Sigmoid colon (tissue), 7 donors: ENCODE data around the gene CD300H. TPM values are rescaled to one million over a fixed set of nuclear protein-coding genes. Genes with fewer than 3 reads are reported as not detected.

ENCODE experiments used
- DNase-seq: peaks from one replicate; pipeline ENCODE4 v3.0.0-alpha.2; 2019
- H3K27ac ChIP-seq, 4 donors: fragments of 200-600 bp; sonication (generic); one replicate each; pipeline ENCODE4 v1.5.1; 2016 to 2019; ENCODE audit warnings: mild to moderate bottlenecking in 1 of 4
- H3K27me3 ChIP-seq, 3 donors: fragments of 200-600 bp; sonication (generic); one replicate each; pipeline ENCODE4 v1.5.1; 2019; ENCODE audit warnings: mild to moderate bottlenecking in 1 of 3
- H3K36me3 ChIP-seq, 4 donors: fragments of 200-600 bp; sonication (generic); one replicate each; pipeline ENCODE4 v1.5.1; 2016 to 2019
- H3K4me1 ChIP-seq, 4 donors: fragments of 200-600 bp; sonication (generic); one replicate each; pipeline ENCODE4 v1.5.1; 2017 to 2019
- H3K4me3 ChIP-seq, 4 donors: fragments of 200-600 bp; sonication (generic); one replicate each; pipeline ENCODE4 v1.5.1; 2017 to 2019; ENCODE audit warnings: mild to moderate bottlenecking in 2 of 4, moderate library complexity in 1 of 4
- H3K9me3 ChIP-seq, 4 donors: fragments of 200-600 bp in 3 of 4; sonication (generic) in 3 of 4; one replicate each; pipeline versions ENCODE4 v1.5.1 to v1.6.1; 2013 to 2019
- CTCF ChIP-seq, 4 experiments: fragments of 450-650 bp in 3 of 4; fragments of 200-600 bp in 1 of 4; IDR thresholded peaks; one replicate each; pipeline ENCODE4 v1.5.1; 2016 to 2019; ENCODE audit warnings: antibody characterized with exemption in 4 of 4, mild to moderate bottlenecking in 3 of 4, moderate library complexity in 2 of 4
- EP300 ChIP-seq, 4 donors: sonication (generic); formaldehyde crosslinking; IDR thresholded peaks; one replicate each; pipeline ENCODE4 v1.6.1; 2017; ENCODE audit warnings: antibody characterized with exemption in 4 of 4
- POLR2A ChIP-seq, 2 donors: fragments of 450-650 bp; IDR thresholded peaks; one replicate each; pipeline ENCODE4 v1.6.1; 2016; ENCODE audit warnings: antibody characterized with exemption in 2 of 2, mild to moderate bottlenecking in 2 of 2, moderate library complexity in 2 of 2
- POLR2AphosphoS5 ChIP-seq, 4 donors: sonication (generic); formaldehyde crosslinking; IDR thresholded peaks; one replicate each; pipeline ENCODE4 v1.6.1; 2017; ENCODE audit warnings: antibody characterized with exemption in 4 of 4
- WGBS, 2 donors: extraction: QIAGEN DNeasy Blood & Tissue Kit; methylation state at CpG; one replicate each; pipeline ENCODE4 v1.1.7; 2013; 5-methylcytosine and 5-hydroxymethylcytosine counted together
- intact Hi-C: fragments of 100-400 bp; cut with DNase I; formaldehyde crosslinking; loops from one replicate; pipeline ENCODE4 v1.15.1; 2023
- polyA plus RNA-seq, 3 donors: library from polyadenylated mRNA; stranded (reverse); fragments of 200-250 nt; gene quantifications; one replicate each; pipeline ENCODE4 v1.2.3, GENCODE V29; 2013
- total RNA-seq, 4 donors: library from RNA; depleted of rRNA; stranded (reverse); fragments of >200 nt; gene quantifications; one replicate each; pipeline ENCODE4 v1.1.0, GENCODE V29; 2016
- donor health status: healthy with polysubstance abuse.
- donor health status: Bipolar disorder and iron deficiency.
- donor health status: healthy.

Gene CD300H
- total and polyA plus RNA-seq, 7 donors: 0.20 TPM; not detected in 6

- H3K4me3 ChIP-seq: peak overlapping the region in 1 of 4 donors; percentile 24
- peak overlapping the region in 1 of 4 donors; percentile 12 for H3K27ac ChIP-seq
- DNase-seq: peak; percentile 71
- peaks cover 0 to 7% (median 0%) of the 10 kb centered on the region in 4 donors for H3K9me3 ChIP-seq
- no peaks in the 10 kb centered on the region for H3K4me1 ChIP-seq
- intact Hi-C loops: no loop called here
- WGBS, 2 donors: 43 to 62% methylated on average over 10 of the region's 10 CpGs
- TF ChIP-seq CTCF (IDR thresholded peaks at IDR 0.05): no peak
- TF ChIP-seq POLR2A (IDR thresholded peaks at IDR 0.05): peak in 1 of 2 donors; percentile 23
- TF ChIP-seq POLR2AphosphoS5 (IDR thresholded peaks at IDR 0.05): peak in 2 of 4 donors; percentile 46 to 54
- TF ChIP-seq EP300 (IDR thresholded peaks at IDR 0.05): no peak
- peaks cover 0 to 2% (median 0%) of the 10 kb centered on the region in 3 donors for H3K27me3 ChIP-seq
- H3K36me3 ChIP-seq: no peaks in the 10 kb centered on the region
These were observed 35.2 kb downstream of the CD300H start for GRCh38 chr17:74532115-74532514.

DNA sequence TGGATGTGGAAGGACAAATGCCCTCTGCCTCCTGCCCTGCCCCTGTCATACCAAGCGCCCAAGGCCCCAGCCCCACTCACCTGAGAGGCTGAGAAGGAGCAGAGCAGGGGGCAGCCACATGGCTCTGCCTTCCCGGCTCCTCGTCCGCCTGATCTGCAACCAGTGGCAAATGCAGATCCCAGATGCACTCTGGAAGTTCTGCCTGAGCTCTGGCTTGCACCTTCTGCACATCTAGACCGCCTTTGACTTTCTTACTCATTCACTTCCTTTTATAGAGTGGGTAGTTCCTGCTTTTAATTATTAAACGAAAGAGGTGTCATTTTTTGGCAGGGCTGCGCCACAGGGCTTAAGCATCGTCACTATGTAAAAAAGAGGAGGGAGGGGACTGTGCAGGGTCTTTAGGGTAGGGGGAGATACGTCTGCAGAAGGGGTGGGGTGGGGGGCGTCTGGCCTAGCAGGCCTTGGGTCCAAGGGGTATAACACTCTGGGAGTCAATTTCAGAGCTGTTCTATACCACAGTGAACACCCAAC, 36.0 kb downstream of the CD300H start, which contains the start of gene CD300LB:
Gene CD300LB (minus strand): TSS at position 245 of the 531 bp plus-strand sequence. CDS start 125 bp downstream, at position 120.
- peaks cover 0 to 2% (median 0%) of the 10 kb centered on the region in 3 donors for H3K27me3 ChIP-seq
- 48 to 66% methylated on average over 10 of the region's 10 CpGs for WGBS, 2 donors
- DNase-seq: peak; percentile 58
- no peaks in the 10 kb centered on the region for H3K4me1 ChIP-seq
- H3K27ac ChIP-seq: peak within 1 kb of the TSS in 1 of 4 donors; percentile 7
- no peak within 1 kb of the TSS for H3K4me3 ChIP-seq
- no peaks in the 10 kb centered on the region for H3K36me3 ChIP-seq
- intact Hi-C loops: no loop called here
- TF ChIP-seq CTCF (IDR thresholded peaks at IDR 0.05) (no peak), POLR2AphosphoS5 (IDR thresholded peaks at IDR 0.05) (no peak), EP300 (IDR thresholded peaks at IDR 0.05) (no peak), POLR2A (IDR thresholded peaks at IDR 0.05) (no peak)
- peaks cover 0 to 7% (median 0%) of the 10 kb centered on the region in 4 donors for H3K9me3 ChIP-seq

- Histone ChIP-seq H3K4me1 (no peaks in the 10 kb centered on the region), H3K27me3 (no peaks in the 10 kb centered on the region), H3K36me3 (no peaks in the 10 kb centered on the region), H3K4me3 (no peak overlapping the region), H3K9me3 (peaks cover 0 to 4% (median 0%) of the 10 kb centered on the region in 4 donors), H3K27ac (no peak overlapping the region)
- peak; percentile 9 for DNase-seq
- WGBS, 2 donors: 66 to 77% methylated on average over 5 of the region's 5 CpGs
- intact Hi-C loops: no loop called here
- no peak for TF ChIP-seq POLR2AphosphoS5 (IDR thresholded peaks at IDR 0.05)
- no peak for TF ChIP-seq CTCF (IDR thresholded peaks at IDR 0.05)
- no peak for TF ChIP-seq EP300 (IDR thresholded peaks at IDR 0.05)
- no peak for TF ChIP-seq POLR2A (IDR thresholded peaks at IDR 0.05)
These were observed 36.5 kb downstream of the CD300H start for GRCh38 chr17:74530831-74531150.

DNA sequence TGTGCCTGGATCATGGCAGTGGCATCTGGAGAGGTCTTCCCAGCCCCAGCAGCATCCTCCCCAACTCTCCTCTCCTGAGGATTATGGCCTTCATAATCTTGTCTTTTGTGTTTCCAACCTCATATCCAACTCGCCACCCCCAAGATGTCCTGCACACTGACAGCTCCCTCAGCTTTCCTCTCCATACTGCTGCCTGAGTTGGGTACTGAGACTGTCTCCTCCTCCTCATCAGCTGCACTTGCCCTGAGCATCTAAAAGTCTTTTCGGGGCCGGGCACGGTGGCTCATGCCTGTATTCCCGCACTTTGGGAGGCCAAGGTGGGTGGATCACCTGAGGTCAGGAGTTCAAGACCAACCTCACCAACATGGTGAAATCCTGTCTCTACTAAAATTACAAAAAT, 38.1 kb downstream of the CD300H start:
- intact Hi-C loops: no loop called here
- H3K36me3 ChIP-seq: no peaks in the 10 kb centered on the region
- H3K27me3 ChIP-seq: no peaks in the 10 kb centered on the region
- no peak overlapping the region for H3K27ac ChIP-seq
- no peaks in the 10 kb centered on the region for H3K4me1 ChIP-seq
- peak; percentile 35 for DNase-seq
- 80 to 88% methylated on average over 5 of the region's 5 CpGs for WGBS, 2 donors
- H3K4me3 ChIP-seq: no peak overlapping the region
- TF ChIP-seq EP300 (IDR thresholded peaks at IDR 0.05) (no peak), CTCF (IDR thresholded peaks at IDR 0.05) (no peak), POLR2AphosphoS5 (IDR thresholded peaks at IDR 0.05) (no peak)
- H3K9me3 ChIP-seq: no peaks in the 10 kb centered on the region
